ENCODE data around the gene PARP1. TPM values are rescaled to one million over a fixed set of nuclear protein-coding genes. Genes with fewer than 3 reads are reported as not detected.
A peak's percentile ranks its signal among the peaks of the same experiment; 100 is the strongest.

The PARP1 gene
- total RNA-seq, 1 donor from 2014 or later, result 86.3 TPM

- peaks cover 22% of the 10 kb centered on the region for H3K27me3 Mint-ChIP-seq (ENCODE audit: unreplicated experiment)
- DNase-seq (ENCODE audit: extremely low spot score, unreplicated experiment), result no peak
These were observed 3.7 kb upstream of the PARP1 start for GRCh38 chr1:226411619-226412018.

GRCh38 chr1:226410958-226411357, 3.1 kb upstream of the PARP1 start:
- no peak overlapping the region for H3K4me3 Mint-ChIP-seq (ENCODE audit: unreplicated experiment)
- H3K27ac Mint-ChIP-seq (ENCODE audit: unreplicated experiment), result no peak overlapping the region
- no peaks in the 10 kb centered on the region for H3K9me3 Mint-ChIP-seq (ENCODE audit: unreplicated experiment)
- no peaks in the 10 kb centered on the region for H3K36me3 Mint-ChIP-seq (ENCODE audit: unreplicated experiment)
- no peak for TF ChIP-seq CTCF (IDR thresholded peaks at IDR 0.05)
- DNase-seq (ENCODE audit: extremely low spot score, unreplicated experiment), result no peak
- H3K4me1 Mint-ChIP-seq (ENCODE audit: unreplicated experiment), result peaks cover 19% of the 10 kb centered on the region
- peaks cover 20% of the 10 kb centered on the region for H3K27me3 Mint-ChIP-seq (ENCODE audit: unreplicated experiment)

More at GRCh38 chr1:226411619-226412018, 3.7 kb upstream of the PARP1 start:
- Mint-ChIP-seq H3K4me3 (ENCODE audit: unreplicated experiment) (no peak overlapping the region), H3K36me3 (ENCODE audit: unreplicated experiment) (no peaks in the 10 kb centered on the region), H3K9me3 (ENCODE audit: unreplicated experiment) (no peaks in the 10 kb centered on the region), H3K27ac (ENCODE audit: unreplicated experiment) (no peak overlapping the region), H3K4me1 (ENCODE audit: unreplicated experiment) (peaks cover 13% of the 10 kb centered on the region)
- TF ChIP-seq CTCF (IDR thresholded peaks at IDR 0.05), result no peak

GRCh38 chr1:226409392-226409791, 1.5 kb upstream of the PARP1 start:
- peaks cover 20% of the 10 kb centered on the region for H3K27me3 Mint-ChIP-seq (ENCODE audit: unreplicated experiment)
- TF ChIP-seq CTCF (IDR thresholded peaks at IDR 0.05), result no peak
- peaks cover 35% of the 10 kb centered on the region for H3K4me1 Mint-ChIP-seq (ENCODE audit: unreplicated experiment)
- no peak overlapping the region for H3K4me3 Mint-ChIP-seq (ENCODE audit: unreplicated experiment)
- H3K9me3 Mint-ChIP-seq (ENCODE audit: unreplicated experiment), result no peaks in the 10 kb centered on the region
- no peaks in the 10 kb centered on the region for H3K36me3 Mint-ChIP-seq (ENCODE audit: unreplicated experiment)
- DNase-seq (ENCODE audit: extremely low spot score, unreplicated experiment), result no peak
- no peak overlapping the region for H3K27ac Mint-ChIP-seq (ENCODE audit: unreplicated experiment)

GRCh38 chr1:226408285-226409184, 642 bp upstream of the PARP1 start:
- Mint-ChIP-seq H3K9me3 (ENCODE audit: unreplicated experiment) (no peaks in the 10 kb centered on the region), H3K27me3 (ENCODE audit: unreplicated experiment) (peaks cover 14% of the 10 kb centered on the region), H3K27ac (ENCODE audit: unreplicated experiment) (peak overlapping the region; percentile 81), H3K4me3 (ENCODE audit: unreplicated experiment) (peak overlapping the region; percentile 81), H3K4me1 (ENCODE audit: unreplicated experiment) (peaks cover 43% of the 10 kb centered on the region), H3K36me3 (ENCODE audit: unreplicated experiment) (no peaks in the 10 kb centered on the region)
- DNase-seq (ENCODE audit: extremely low spot score, unreplicated experiment), result no peak
- TF ChIP-seq CTCF (IDR thresholded peaks at IDR 0.05), result peak; percentile 4

GRCh38 chr1:226407199-226407496, 745 bp downstream of the PARP1 start:
- Mint-ChIP-seq H3K4me3 (ENCODE audit: unreplicated experiment) (peak overlapping the region; percentile 93), H3K9me3 (ENCODE audit: unreplicated experiment) (no peaks in the 10 kb centered on the region), H3K27me3 (ENCODE audit: unreplicated experiment) (peaks cover 3% of the 10 kb centered on the region), H3K36me3 (ENCODE audit: unreplicated experiment) (no peaks in the 10 kb centered on the region), H3K4me1 (ENCODE audit: unreplicated experiment) (peaks cover 50% of the 10 kb centered on the region), H3K27ac (ENCODE audit: unreplicated experiment) (peak overlapping the region; percentile 89)
- TF ChIP-seq CTCF (IDR thresholded peaks at IDR 0.05), result no peak
- DNase-seq (ENCODE audit: extremely low spot score, unreplicated experiment), result no peak
